NCI-H128 (cell line): Measurements from ENCODE around the gene GAN.
"Not testable (repeated sequence)": the region's sequence is repeated elsewhere in the genome, so short reads cannot be mapped to it uniquely, and the experiment has no call there.

ENCODE experiments used
- DNase-seq: peaks from one replicate; lab custom pipeline; 2025; ENCODE audit not compliant: unreplicated experiment; lab: John Stamatoyannopoulos, UW

Gene GAN

GRCh38 chr16:81397058-81397878 is 82.5 kb downstream of the GAN start:
- DNase-seq, result no peak

DNA sequence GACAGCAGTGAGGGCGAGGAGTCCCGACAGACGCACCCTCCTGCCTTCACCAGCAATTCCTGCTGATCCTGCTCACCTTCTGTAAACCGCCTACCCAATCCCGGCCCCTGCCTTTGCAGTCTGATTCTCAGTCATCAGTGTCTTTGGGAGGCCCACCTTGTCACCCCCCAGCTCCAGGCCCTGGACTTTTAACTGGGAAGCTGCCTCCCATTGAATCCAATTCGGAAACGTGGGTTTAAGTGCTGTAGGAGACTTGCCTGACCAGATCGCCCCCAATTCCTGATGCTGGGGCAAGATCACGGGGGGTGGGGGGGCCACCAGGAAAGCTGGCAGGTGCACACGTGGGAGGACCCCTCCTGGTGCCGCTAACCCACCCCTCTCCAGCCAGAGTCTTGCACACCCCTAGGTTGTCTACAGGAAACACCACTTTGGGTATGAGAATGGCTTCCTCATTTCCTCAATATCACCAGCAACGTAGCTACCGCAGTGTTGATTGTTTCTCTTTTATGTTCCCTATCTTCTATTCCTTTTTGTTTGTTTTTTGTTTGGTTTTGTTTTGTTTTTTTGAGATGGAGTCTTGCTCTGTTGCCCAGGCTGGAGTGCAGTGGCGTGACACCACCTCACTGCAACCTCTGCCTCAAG is 83.2 kb downstream of the GAN start:
- DNase-seq, result no peak

- DNase-seq, result no peak
Measured at GRCh38 chr16:81399909-81400308, 85.1 kb downstream of the GAN start.

DNA sequence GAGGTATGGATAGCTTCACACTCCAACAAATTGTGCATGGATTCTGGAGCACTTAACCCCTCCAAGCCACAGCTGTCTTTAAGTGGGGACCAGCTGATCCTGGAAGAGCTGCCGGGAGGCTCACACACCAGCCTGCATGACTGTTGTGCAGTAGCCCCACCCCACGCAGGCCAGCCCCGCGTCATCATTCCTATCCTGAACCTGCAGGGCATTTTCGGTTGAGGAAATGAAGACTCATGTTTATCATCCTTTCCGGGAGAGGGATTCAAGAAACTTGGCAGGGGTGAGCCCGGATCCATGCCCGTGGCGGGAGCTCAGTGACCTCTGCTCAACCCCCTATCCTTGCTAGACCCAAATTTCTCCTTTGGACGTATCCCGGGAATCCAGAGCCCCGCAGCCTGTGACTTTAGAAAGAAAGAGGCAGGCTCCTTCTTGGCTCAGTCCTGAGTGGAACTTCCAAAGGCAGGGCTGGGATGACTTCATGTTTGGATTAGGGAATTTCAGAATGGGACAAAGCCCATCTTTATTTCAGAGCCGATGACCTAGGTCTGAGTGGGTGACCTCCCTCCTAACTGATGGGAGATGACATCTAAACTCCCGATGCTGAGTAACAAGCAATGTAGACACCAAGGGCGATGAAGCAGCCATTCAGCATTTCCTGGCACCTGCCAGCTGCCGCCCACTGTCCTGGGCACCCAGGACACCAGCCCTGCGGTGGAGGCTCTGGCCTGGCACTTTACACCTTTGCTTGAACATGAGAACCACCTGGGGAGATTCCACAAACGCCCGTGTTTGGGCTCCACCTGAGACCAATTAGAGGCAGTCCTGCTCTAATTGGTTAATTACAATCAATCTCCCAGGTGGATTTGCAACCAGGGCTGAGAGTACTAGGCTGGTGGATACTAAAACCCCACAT is 86.5 kb downstream of the GAN start:
- no peak for DNase-seq

- no peak for DNase-seq
Measured at GRCh38 chr16:81403208-81403600, 88.4 kb downstream of the GAN start.

GRCh38 chr16:81403601-81404391 is 89.0 kb downstream of the GAN start:
- DNase-seq, result no peak

- DNase-seq, result not testable (repeated sequence)
Measured at GRCh38 chr16:81405002-81405401, 90.2 kb downstream of the GAN start.

DNA sequence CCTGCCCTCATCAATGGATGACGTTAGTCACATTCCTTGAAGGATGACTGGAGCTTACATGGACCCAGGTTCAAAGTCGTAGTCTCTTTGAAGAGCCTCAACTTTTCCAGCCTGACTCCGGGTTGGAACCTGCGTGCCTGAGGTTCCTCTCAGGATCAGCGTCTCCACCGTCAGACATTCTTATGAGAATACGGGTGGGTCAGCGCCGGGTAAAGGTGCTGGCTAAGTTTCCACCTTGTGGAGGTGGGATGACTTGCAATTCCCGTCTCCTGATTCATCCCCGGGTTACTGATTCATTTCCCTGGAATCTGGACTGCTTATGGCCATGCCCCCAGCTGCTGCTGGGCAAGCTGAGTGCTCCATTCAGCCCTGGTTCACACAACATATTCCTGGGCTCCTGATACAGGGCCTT is 90.9 kb downstream of the GAN start:
- no peak for DNase-seq

DNA sequence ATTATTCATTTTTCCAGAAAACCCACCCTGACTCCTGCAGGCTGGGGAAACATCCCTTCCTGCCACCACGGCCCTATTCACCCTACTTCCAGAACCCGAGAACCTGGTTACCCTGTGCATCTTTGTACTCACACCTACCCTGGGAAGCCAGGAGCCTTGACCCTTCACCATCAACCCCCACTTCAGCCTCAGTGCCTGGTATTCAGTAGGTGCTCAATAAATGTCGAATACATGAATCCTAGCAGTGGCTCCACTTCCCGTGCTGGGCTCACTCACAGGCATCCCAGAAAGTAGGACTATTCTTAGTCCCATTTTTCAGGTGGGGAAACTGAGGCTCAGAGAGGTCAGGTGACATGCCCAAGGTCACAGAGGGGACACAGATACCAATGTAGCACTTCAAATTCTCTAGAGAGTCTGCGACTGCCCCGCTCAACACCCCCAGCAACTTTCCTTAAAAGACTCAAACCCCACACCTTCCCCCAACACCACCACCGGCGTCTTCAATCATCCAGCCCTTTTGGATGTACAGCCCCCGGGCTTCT is 93.7 kb downstream of the GAN start:
- no peak for DNase-seq

DNA sequence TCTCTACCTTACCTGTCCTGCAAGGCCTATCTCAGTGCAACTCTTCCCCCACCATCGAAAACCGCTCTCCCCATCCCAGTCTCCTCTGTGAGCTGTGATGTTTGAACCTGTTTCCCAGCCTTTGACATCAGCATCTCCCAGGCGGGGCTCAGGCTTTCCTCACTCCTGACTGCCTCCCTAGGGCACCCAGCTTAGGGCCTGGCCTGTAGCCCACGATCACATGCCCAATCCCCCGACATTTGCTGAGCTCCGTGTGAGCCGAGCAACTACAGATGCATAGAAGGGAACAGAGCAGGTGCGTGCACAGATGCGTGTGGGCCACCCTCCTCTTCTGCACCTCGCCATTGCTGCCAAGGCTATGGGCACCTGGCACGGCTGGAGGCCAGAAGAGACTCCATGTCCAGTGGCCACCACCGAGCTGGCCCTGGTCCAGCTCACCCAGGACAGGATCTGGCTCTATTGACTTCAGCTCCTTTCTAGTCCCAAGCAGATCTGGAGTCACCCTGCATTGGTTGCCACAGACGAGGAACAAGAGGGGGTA is 94.3 kb downstream of the GAN start:
- no peak for DNase-seq

- no peak for DNase-seq
Measured at GRCh38 chr16:81410643-81411293, 96.0 kb downstream of the GAN start.

- no peak for DNase-seq
Measured at GRCh38 chr16:81413245-81413990, 98.7 kb downstream of the GAN start.

- no peak for DNase-seq
Measured at GRCh38 chr16:81415751-81416150, 101.0 kb downstream of the GAN start.

- no peak for DNase-seq
Measured at GRCh38 chr16:81416749-81417148, 102.0 kb downstream of the GAN start.

- DNase-seq, result no peak
Measured at GRCh38 chr16:81417210-81417609, 102.4 kb downstream of the GAN start.

DNA sequence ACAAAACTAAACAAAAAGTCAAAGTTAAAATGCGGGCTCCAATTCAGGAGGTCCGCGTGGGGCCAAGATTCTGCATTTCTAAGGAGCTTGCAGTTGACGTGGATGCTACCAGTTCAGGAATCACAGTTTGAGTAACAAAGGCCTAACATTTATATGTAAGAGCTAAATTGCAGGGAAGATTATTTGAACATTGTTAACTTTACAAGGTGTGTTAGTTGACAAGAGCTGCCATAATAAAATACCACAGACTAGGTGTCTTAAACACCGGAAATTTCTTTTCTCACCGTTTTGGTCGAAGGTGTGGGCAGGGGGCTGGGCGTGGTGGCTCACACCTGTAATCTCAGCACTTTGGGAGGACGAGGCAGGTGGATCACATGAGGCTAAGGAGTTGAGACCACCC is 105.0 kb downstream of the GAN start:
- DNase-seq, result no peak

DNA sequence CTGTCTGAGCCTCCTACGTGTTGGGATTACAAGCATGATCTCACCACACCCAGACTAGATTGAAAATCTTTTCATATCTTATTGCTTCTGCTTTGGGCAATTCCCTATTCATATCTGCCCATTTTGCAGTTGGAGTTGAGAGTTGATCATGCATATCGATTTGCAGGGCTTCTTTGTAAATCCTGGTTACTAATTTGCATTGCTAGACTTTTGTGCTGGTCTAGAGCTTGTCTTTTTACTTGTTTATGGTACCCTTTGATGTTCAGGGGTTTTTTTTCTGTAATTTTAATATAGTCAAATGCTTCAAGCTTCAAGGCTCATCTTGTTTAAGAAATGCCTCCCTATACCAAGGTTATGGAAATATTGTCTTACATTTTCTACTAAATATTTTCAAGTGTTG is 106.4 kb downstream of the GAN start:
- DNase-seq, result no peak

GRCh38 chr16:81421536-81421935 is 106.8 kb downstream of the GAN start:
- DNase-seq, result no peak

- DNase-seq, result not testable (repeated sequence)
Measured at GRCh38 chr16:81422153-81422552, 107.4 kb downstream of the GAN start.
